Activated CD8-positive, alpha-beta memory T cell treated with anti-CD3 and anti-CD28 coated beads for 24 hours (primary cell): ENCODE measurements around the gene FBN1.

Experiments
- DNase-seq: peaks from one replicate; pipeline ENCODE4 v3.0.0-alpha.2; 2020

The FBN1 gene

DNA sequence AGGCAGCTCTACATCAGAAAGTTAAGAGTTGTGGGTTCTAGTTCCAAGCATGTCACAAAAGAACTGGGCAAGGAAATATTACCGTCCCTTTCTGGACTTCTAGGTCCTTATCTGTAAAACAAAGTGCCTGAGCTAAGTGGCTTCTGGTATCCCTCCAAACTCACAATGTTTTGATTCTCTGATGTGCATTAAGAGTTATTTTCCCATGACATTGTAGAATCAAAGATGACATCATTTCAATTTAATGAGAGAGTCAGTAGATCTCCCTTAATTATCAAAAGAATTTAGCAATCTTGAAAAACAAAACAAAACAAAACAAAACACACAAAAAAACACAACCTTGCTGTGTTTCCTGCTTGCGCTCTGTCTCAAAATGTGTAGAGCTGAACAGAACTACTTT is 225.6 kb downstream of the FBN1 start:
- no peak for DNase-seq

DNA sequence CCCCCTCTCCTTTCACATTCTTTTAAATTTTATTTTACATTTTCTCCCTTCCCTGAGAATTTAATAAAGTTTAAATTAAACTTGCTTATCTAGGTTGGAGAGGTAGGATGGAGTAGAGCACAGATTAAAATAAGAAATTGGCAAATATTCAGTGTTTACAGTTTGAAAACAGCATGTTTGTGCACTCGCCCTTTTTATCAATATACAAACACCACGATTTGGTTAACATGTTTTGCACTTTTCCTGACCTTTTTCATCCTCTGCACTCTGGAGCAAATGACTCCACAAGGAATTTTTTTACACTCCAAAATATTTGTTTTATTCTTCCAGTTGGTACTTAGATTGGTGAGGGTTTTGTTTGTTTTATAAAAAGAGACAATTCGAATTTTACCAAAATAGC is 227.2 kb downstream of the FBN1 start:
- DNase-seq, result no peak

DNA sequence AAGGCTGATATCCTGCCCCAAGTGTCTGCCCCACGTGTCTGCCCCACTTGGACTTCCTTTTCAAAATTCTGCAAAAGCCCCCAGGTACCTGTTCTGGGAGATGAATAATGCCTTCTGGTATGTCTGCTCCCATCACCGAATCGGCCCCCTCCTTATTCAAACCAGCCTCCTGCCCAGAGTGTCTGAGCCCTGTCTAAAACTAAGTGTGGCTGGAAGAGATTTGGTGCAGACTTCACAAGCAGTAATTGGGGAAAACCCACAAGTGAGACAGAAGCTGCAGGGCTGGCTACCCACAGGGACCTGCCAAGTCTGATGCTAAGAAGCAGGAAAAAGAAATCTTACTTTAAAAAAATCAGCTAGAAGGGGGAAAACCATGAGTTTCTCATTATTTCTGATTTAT is 229.2 kb downstream of the FBN1 start:
- DNase-seq, result no peak

DNA sequence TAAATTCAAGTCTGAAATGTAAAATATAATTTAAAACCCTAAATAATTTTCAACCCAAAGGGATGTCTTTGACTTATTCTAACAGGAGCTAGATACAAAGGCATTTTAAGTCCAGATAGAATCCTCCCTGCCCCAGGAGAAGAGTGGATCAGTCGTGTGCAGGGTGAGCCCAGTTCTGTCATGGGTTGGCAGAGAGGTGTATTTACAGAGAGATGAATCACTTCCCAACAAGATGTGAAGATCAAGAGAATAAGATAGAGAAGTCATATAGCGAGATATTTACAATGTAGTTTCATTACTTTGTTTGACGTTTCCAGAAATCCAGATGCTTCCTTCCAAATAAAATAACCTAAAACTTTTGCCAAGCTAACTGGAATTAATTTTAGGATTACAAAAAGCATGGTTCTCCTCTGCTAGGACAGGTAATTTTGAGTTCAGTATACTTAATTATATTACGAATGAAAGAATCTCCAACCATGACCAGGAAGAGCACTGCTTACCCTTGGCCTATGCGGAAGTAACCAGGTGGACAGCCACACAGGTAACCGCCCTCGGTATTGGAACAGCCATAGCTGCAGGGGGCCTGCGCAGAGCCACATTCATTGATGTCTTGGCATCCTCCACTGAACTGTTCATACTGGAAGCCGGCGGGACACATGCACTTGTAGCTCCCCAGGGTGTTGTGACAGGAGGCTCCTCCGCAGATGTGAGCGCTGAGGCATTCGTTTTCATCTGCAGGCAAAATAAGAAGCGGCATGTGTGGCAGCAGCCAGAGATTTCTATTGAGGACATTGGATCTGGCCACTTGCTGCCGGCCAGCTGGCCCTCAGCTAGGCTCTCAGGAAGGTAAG is 230.2 kb downstream of the FBN1 start:
- no peak for DNase-seq

DNA sequence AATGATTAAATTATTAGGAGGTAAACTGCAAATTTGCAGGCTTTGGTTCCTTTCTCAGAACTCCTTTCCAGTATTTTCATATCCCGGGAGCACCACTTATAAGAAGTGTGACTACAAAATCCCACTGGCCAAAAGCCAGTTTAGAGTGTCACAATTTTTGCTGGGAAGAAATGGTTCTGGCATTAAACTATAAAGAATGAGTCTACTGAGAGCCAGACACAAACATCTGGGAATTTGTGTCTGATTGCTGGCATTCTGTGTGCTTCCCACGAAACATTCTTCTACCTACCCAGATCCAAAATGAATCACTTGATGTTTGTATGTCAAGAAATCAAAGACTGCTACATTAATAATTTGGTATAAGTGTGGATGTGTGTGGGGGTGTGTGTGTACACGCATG is 231.5 kb downstream of the FBN1 start:
- no peak for DNase-seq

DNA sequence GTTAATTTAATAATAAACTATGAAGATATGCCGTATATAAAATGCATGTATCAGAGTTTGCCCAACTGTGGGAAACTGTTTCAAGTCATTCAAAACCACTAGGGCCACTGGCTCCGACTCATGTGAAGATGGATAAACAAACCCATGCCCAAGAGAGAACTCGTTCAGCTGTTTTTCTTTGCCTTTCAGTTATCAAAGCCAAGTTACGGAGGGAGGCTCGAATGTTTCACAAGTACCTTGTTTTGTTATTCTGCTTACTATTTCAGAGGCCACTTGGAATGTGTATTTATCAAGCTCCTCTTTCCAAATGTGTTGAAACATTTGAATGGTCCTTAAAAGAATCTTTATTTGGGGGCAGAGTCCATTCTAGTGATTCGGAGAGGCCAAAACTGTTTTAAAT is 232.2 kb downstream of the FBN1 start:
- no peak for DNase-seq

DNA sequence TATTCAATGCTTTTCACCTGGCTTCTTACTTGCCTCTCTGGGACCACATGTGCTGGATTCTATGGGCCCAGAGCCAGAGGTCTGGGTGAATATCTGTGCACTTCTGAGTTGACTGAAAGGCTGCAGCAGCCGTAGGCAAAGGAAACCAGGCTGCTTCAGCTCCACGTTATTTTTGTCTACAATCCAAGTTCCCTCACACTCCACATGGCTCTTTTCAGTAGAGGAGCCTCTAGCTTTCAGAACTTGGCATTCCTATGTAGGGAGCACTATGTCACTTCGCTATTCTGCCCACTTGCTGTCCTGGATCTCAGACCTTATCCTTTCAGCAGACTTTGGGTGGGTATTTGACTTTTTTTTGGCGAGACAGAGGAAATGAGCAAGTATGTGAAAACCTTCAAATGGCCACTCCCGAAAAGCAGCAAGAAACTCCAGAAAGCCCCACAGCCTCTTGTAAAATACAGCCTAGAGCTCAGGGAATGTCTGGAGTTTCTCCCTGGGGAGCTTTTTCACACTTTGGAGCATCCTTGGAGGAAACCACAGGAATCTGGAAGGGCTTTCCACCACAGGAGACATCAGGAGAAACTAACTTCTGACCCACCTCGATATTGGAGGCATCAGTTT is 233.4 kb downstream of the FBN1 start:
- DNase-seq, result no peak

DNA sequence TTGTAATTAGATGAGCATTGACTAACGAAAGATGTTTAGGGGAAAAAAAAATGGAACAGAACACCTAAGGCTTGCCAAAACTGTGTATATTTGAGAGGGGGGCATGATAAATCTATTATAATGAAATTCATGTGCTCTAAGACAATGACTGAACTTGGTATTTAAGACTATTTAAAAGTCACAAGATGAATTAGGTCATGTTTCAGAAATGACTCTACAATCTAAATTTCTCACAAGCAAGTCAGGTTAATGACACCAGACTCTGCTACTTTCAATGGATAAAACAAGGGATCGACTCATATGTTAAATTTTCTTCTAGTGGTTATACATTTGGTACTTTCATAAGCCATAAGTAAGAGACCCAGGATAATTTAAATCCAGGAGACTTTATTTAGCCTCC is 235.9 kb downstream of the FBN1 start:
- DNase-seq, result no peak

DNA sequence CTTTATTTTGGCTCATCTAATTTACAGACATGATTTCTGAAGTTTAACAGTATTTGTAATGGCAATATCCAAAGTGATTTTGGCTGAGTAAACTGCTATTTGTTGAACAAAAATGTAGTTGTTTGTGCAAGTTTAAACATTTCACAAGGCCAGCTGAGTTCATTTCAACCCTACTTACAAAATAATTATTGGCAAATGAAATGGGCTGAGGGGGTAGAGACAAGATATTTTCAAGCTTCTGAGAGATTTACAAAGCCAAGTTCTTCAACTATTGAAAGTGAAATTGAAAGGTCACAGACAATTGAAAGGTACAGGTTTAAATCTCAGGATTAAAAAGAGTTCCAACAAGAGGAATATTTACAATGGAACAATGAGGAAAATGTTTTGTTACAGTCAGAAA is 237.2 kb downstream of the FBN1 start:
- DNase-seq, result no peak

DNA sequence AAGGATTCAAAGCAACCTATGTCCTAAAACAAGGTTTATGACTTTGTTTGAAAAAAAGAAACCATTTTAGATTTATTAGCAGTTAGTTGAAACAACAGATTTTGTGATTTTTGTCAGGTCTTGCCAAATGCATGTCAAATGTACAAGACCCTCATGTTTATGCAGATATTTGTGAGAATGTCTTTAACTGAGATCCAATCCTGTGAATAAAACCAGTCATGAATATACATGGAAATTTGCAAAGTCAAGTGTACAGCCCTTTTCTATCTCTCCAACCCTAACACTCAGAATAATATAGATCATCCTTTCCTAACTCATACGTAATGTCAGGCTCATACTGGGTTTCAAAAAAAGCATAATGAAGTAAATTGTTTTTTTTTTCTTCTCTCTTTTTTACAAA is 237.9 kb downstream of the FBN1 start:
- no peak for DNase-seq

DNA sequence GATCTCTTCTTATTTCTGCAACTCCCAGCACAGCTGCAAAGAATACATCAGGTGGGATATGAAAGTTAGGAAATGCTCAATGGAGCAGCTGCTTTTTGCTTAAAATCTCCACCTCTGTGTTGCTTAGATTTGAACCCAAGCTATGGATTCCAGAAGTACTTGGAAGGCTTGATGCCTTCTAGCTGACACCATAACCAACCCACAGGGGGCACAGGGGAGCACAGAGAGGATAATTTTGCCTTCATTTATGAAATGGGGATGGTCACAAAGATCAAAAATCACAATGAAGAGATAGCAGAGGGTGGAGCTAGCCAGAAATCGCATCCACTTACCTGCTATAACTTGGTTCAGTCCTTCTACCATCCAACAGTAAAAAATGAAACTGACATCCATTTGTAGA is 238.6 kb downstream of the FBN1 start:
- no peak for DNase-seq

DNA sequence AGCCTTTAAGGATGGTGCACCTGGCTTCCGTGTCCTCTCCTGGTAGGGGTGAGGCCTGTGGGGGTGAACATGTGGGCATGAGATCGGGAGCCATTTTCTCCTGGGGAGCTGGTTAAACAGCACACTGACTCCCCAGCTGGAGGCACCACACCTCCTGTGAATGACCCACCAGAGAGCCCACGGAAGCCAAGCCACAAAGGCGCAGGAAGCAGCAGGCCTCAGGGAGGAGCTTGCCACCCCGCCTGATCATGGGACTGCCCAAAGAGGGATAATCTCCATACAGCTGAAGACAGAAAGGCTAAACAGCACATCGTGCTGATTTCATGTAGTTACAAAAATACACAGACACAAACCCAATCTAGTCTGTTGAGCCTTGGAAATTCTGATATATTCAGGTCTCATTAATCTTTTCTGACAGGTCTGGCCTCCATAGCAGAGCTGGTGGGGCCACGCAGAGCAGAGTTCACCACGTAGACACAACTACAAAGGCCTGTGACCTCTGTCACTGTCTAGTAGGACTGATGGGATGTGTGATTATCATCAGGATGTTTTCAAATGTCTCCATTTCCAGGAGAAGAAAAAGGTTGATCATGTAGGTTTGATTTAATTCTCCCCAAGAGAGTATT is 239.1 kb downstream of the FBN1 start:
- DNase-seq, result no peak

DNA sequence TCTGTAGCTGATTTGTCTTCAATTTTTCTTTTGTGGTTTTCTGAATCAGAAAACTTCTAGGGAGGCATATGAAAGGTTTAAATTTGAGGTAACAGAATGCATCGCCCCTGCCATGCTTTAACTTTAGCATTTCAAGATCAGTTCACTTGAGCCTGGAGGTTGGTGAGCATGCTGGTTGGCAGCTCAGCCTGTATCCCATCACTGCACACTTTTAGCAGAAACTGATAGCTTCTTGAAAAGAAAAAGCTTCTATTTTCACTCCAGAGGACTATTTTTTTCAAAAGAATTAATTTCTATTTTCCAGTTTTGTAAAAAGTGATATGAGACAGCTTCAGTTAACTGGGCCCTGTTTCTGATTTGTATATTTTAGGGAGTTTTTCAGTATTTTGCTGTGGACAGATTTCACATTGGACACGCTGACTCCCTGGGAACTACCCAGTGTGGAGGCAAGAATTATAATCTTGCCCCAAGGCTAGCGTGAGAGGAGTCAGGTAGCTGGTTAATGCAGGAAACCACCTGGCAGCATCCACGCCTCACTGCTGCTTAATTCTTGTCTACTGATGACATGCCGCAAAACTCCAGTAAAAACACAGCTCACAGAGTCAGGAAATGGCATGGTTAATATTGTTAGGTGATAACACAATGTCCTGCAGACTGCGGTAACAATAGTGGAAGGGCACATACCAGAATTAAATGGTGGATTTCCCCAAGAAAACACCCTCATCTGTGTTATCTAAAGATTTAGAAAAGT is 242.9 kb downstream of the FBN1 start:
- DNase-seq, result no peak

DNA sequence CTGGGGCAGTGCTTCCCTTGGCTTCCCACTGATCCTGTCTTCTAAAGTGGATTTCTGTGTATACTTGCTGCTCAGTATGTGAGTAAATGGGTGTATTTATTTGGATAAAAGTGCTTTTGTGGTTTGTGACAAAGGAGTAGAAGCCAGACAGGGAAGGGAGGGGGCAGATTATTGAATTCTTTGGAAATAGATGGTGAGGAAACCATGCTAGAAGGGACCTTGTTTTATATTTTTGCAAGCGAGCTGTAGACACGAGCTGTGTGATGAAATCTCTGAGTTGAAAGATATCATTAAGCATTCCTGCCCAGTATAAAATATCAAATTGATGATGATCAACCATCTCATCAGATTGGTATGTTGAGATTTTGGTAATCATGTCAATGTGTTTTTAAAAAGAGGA is 245.4 kb downstream of the FBN1 start:
- DNase-seq, result no peak

DNA sequence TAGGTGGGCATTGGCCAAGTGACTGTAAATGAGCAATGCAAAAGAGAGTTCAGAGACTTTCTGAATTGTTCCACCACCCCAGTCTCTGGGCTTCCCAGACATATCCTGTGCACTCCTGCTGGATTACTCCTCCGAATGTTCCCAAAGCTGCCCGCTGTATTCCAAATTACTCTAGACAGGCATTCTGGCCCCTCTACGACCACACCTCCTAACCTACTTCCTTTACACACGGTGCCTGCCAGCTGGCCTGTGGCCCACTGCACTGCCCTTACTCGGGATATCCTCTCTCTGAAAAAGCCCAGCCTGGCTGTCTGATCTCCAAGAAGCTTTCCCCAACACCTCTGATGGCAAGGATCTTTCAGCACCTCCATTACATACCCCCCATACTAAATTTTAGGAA is 247.7 kb downstream of the FBN1 start:
- DNase-seq, result no peak

DNA sequence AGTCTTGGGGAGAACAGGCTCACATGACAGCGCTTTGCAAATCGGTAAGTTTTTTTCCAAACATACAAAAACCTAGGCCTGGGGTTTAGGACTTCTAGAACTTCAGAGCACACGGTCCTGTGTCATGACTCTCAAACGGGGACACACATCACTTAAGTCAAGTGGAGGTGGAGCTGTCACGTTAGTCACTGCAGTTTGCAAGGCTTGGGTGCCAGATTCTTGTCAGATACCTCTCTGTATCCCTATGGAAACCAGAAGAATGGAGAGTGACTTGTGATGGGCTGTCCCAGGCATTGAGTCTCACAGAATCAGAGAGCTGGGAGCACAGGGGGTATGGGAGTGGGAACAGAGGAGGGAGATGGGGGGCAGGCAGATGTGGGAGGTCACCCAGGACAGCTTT is 249.5 kb downstream of the FBN1 start:
- no peak for DNase-seq

DNA sequence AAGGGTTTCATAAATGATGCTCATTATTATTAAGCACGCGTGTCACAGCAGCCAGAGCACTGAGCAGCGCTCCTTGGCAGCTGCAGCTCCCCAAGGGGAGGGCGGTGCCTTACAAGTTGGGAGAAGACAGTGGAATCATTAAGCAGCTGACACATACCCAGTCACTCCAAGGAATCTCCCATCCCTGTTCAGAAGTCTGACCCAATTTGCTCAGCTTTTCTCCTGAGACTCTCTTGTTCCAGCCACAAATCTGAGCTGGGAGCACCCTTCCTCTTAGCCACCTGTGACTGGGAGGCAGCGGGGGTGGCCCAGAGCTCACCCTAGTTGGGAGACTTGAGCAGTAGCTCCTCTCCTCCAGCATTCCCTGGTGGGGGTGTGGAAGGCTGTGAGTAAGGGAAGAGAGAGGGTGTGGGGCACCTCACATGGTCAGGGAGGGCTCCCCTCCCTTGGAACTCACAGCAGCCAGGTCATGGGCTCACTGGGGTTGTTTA is 249.9 kb downstream of the FBN1 start:
- no peak for DNase-seq

DNA sequence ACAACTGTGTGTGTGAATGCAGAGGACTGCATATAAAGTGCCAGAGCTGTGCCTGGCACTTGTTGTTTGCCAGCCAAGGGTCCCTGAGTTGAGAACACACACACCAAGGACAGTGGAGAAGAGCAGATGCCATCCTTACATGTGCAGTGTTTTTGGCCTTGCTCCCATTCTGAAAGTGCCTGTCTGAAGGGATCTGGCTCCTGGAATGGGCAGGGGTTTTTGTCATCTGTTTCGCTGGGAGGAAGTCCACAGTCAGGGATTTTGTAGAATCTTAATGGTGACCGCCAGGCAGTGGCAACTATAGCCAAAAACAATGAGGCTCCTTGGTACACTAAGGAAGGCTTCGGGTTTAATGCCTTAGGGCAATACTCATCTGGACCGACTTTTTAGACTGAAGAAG is 250.5 kb downstream of the FBN1 start:
- no peak for DNase-seq

DNA sequence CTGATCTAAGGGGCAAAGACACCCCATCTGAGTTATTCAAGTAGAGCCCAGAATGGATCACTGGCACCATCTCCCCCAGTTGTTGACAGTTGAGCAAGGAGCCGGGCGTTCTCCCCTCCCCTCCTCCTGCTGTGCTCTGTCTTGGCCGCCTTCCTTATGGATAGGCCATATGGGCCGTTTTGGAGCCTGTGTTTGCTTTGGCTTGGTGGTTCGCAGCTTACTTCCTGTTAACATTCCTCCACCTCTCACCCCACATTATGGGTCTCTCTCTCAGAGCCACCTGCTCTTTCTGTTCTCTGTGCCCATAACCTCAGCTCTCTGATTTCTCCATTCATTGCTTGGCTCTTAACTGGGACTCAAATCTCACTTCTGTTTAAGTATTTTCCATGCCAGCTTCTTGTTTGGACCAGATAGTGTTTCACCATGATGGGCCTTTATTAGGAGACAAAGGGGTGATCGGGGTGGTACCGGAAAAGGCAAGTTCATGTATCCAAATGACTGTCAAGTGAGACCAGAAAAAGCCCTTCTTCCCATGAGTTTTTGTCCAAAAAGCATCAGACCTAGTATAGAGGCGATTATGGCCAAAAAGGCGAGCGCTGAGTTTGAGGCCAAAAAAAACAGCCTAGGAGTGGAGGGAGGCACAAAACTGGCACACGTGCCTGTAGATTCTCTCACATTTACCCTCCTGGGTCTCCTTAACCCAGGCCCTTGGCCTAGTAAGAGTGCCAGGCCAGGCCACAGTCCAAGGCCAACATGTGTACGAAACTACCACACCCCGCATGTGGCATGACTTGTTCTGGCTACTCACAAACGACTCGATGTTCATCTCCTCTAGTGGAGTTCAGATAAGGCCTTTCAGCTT is 251.6 kb downstream of the FBN1 start:
- no peak for DNase-seq

DNA sequence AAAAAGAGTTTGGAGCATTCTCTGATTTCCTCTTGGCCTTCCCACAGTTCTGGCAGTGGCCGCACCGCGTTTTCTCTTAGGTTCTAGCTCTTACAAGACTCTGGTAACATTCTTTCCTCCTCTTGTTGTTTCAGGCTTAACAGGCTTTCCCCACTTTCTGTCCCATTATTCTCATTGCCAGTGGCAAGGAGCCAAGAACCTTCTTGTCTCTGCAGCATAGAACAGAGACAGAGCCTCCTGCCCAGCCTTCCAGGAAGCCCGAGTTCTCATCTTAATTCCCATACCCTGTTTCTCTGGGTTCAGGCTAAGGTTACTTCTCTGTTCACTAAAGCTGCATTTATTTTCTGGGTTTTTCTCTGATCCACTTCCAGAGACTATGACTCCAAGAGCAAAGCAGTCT is 253.2 kb downstream of the FBN1 start:
- no peak for DNase-seq

DNA sequence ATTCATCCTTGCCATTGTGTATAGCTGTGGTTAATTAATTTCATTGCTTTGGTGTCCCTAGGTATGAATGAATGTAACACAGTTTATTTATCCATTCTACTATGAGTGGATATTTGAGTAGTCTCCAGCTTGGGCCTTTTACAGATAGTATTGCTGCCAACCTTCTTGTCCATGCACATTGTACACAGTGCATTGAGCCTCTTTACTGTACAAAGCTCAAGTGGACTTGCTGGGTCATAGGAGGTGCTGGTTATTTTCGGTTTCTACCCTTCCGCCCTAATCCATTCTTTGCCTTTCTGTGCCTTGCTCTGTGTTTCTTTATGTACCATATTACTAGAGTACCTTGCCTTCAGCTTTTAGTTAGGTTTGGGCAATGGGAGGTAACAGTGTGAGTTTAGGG is 253.6 kb downstream of the FBN1 start:
- no peak for DNase-seq

DNA sequence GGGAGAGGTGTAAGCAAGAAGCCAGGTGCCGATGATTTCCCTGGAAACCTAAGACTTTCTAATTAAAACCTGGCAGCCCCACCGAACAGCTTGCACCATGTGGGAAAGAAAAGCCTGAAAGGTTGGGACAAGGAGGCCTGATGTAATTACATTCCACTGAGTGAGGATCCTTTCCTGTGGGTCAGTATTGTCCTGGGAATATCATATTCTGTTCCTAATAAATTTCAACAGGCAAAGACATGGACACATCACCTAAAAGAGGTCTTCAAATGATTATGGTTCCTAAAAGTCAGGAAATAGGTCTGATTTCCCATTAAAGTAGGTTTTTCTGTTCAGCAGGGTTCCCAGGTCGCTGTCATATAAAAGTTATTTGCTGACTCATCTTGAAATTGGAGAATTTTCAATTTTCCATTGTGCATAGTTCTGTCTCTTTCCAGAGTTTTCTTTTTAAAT is 255.8 kb downstream of the FBN1 start:
- no peak for DNase-seq
